OCI-LY7 (cell line): Measurements from ENCODE around the gene SETBP1.

ENCODE experiments used
- EZH2phosphoT487 ChIP-seq: fragments of 200-600 bp; sonication (generic); IDR thresholded peaks from 2 replicates; pipeline ENCODE4 v1.6.1; 2018; ENCODE audit warnings: low read depth, borderline replicate concordance, mild to moderate bottlenecking, mixed run types, antibody characterized with exemption, low read length, moderate library complexity, mixed read lengths
- TF ChIP-seq, protein P1 (sequence below): fragments of 200-600 bp; sonication (generic); conservative IDR thresholded peaks from 2 replicates; pipeline ENCODE4 v1.5.1; 2014; ENCODE audit warnings: mild to moderate bottlenecking, antibody characterized with exemption, low read length, moderate library complexity, mixed read lengths

DNA sequence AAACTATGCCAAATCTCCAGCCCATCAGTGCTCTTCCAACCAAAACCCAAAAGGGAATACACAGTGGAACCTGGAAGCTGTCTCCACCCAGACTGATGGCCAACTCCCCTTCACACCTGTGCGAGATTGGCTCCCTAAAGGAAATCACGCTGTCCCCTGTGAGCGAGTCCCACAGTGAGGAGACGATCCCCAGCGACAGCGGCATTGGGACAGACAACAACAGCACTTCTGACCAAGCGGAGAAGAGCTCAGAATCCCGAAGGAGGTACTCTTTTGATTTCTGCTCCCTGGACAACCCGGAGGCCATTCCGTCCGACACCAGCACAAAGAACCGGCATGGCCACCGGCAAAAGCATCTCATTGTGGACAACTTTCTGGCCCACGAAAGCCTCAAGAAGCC is 271.1 kb downstream of the SETBP1 start:
- TF ChIP-seq, protein P1, sequence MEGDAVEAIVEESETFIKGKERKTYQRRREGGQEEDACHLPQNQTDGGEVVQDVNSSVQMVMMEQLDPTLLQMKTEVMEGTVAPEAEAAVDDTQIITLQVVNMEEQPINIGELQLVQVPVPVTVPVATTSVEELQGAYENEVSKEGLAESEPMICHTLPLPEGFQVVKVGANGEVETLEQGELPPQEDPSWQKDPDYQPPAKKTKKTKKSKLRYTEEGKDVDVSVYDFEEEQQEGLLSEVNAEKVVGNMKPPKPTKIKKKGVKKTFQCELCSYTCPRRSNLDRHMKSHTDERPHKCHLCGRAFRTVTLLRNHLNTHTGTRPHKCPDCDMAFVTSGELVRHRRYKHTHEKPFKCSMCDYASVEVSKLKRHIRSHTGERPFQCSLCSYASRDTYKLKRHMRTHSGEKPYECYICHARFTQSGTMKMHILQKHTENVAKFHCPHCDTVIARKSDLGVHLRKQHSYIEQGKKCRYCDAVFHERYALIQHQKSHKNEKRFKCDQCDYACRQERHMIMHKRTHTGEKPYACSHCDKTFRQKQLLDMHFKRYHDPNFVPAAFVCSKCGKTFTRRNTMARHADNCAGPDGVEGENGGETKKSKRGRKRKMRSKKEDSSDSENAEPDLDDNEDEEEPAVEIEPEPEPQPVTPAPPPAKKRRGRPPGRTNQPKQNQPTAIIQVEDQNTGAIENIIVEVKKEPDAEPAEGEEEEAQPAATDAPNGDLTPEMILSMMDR = no peak
- no peak for TF ChIP-seq EZH2phosphoT487
